ENCODE measurements around the gene AMBP.

AMBP gene

GRCh38 chr9:114072184-114073140 is 5.6 kb downstream of the AMBP start:
- no peak for DNase-seq

GRCh38 chr9:114071197-114071795 is 6.8 kb downstream of the AMBP start:
- no peak for DNase-seq

- DNase-seq: no peak
These were observed 7.7 kb downstream of the AMBP start for GRCh38 chr9:114070188-114071103.

GRCh38 chr9:114069476-114070187 is 8.5 kb downstream of the AMBP start:
- DNase-seq: no peak

GRCh38 chr9:114065304-114065703 is 12.8 kb downstream of the AMBP start:
- no peak for DNase-seq

- no peak for DNase-seq
These were observed 16.1 kb downstream of the AMBP start for GRCh38 chr9:114061830-114062474.

GRCh38 chr9:114061292-114061691 is 16.8 kb downstream of the AMBP start:
- no peak for DNase-seq

- no peak for DNase-seq
These were observed 17.4 kb downstream of the AMBP start for GRCh38 chr9:114060711-114061110.

GRCh38 chr9:114060070-114060469 is 18.0 kb downstream of the AMBP start:
- DNase-seq: no peak

- no peak for DNase-seq
These were observed 18.9 kb downstream of the AMBP start for GRCh38 chr9:114059047-114059803.

- DNase-seq: no peak
These were observed 19.4 kb downstream of the AMBP start for GRCh38 chr9:114058688-114059046.

- DNase-seq: no peak
These were observed 20.8 kb downstream of the AMBP start for GRCh38 chr9:114057161-114057885.

GRCh38 chr9:114056527-114056926 is 21.6 kb downstream of the AMBP start:
- DNase-seq: no peak

GRCh38 chr9:114055894-114056293 is 22.2 kb downstream of the AMBP start:
- no peak for DNase-seq

GRCh38 chr9:114055061-114055460 is 23.0 kb downstream of the AMBP start:
- DNase-seq: no peak

GRCh38 chr9:114054191-114054690 is 23.9 kb downstream of the AMBP start:
- no peak for DNase-seq

- no peak for DNase-seq
These were observed 24.7 kb downstream of the AMBP start for GRCh38 chr9:114053246-114054005.

- DNase-seq: no peak
These were observed 26.4 kb downstream of the AMBP start for GRCh38 chr9:114051706-114052105.

GRCh38 chr9:114051281-114051680 is 26.8 kb downstream of the AMBP start:
- DNase-seq: no peak

- DNase-seq: no peak
These were observed 27.5 kb downstream of the AMBP start for GRCh38 chr9:114050646-114051045.

All from SIG-M5 (cell line).